K562 (cell line): ENCODE measurements around the gene PHLDB1. TPM values are rescaled to one million over a fixed set of nuclear protein-coding genes. Genes with fewer than 3 reads are reported as not detected.

Source experiments
- ATAC-seq: fragments of 200-7000 bp; cut with Tn5 transposase; 3 replicates; pipeline ENCODE4 v1.9.1; 2020; ENCODE audit warnings: moderate library complexity
- BruUV-seq: library from RNA; stranded (reverse); fragments of 400-500 nt; replicated peaks from 2 replicates; lab custom pipeline; 2021; lab: Mats Ljungman, UMichigan
- CTCF ChIA-PET: fragments of 300-600 bp; formaldehyde crosslinking; extraction: SDS; loops from one replicate; lab custom pipeline; 2021; ENCODE audit warnings: low intra/inter-chr PET ratio; lab: Yijun Ruan, JAX
- POLR2A ChIA-PET: fragments of 300-600, 350-650 bp; sonication (Branson Sonifier 250); formaldehyde crosslinking; extraction: SDS; loops from one replicate; lab custom pipeline; 2021; ENCODE audit warnings: antibody characterized with exemption, inconsistent platforms; lab: Yijun Ruan, JAX
- DNase-seq, 4 experiments: peaks; one replicate each; pipeline versions ENCODE4 v3.0.0 to v3.0.0-alpha.2; 2011 to 2018; ENCODE audit warnings: low spot score in 3 of 4, mixed read lengths in 3 of 4; ENCODE audit errors: extremely low read depth in 1 of 4
- FAIRE-seq: peaks from 2 replicates; lab custom pipeline; 2011; peaks lifted over from hg19 to GRCh38; lab: Jason Lieb, UNC
- H2AFZ ChIP-seq: 2 replicates; pipeline ENCODE4 v1.6.0; 2011; ENCODE audit warnings: low read depth, low read length, control low read depth, inconsistent platforms
- H3K27ac ChIP-seq: fragments of 200-600 bp; 3 replicates; pipeline ENCODE4 v1.8.0; 2011; ENCODE audit warnings: low read depth, mild to moderate bottlenecking, control low read depth, inconsistent platforms, low read length, moderate library complexity, mixed read lengths; ENCODE audit errors: extremely low read depth
- H3K27me3 ChIP-seq, 2 experiments: fragments of 300-600 bp in 1 of 2; 2 replicates in 1 of 2; 3 replicates in 1 of 2; pipeline versions ENCODE4 v1.6.0 to v1.8.0; 2011; ENCODE audit warnings: inconsistent platforms in 2 of 2, low read length in 2 of 2, mild to moderate bottlenecking in 1 of 2, mixed read lengths in 1 of 2, moderate library complexity in 1 of 2; ENCODE audit not compliant: control insufficient read depth in 2 of 2, insufficient read depth in 2 of 2
- H3K36me3 ChIP-seq: fragments of 300-600 bp; 3 replicates; pipeline ENCODE4 v1.8.0; 2011; ENCODE audit warnings: mild to moderate bottlenecking, low read length, inconsistent platforms; ENCODE audit not compliant: control insufficient read depth, insufficient read depth
- H3K4me1 ChIP-seq, 2 experiments: fragments of 200-600 bp in 1 of 2; replicated peaks in 1 of 2; 2 replicates in 1 of 2; 3 replicates in 1 of 2; pipeline versions ENCODE4 v1.5.1 to v1.8.0; 2011; ENCODE audit warnings: inconsistent platforms in 2 of 2, low read length in 2 of 2, mild to moderate bottlenecking in 1 of 2, mixed read lengths in 1 of 2, moderate library complexity in 1 of 2; ENCODE audit not compliant: control insufficient read depth in 2 of 2, insufficient read depth in 2 of 2
- H3K4me2 ChIP-seq: 2 replicates; pipeline ENCODE4 v1.6.1; 2011; ENCODE audit warnings: low read length, control low read depth, inconsistent platforms, mixed read lengths; ENCODE audit not compliant: insufficient read depth
- H3K4me3 ChIP-seq: fragments of 200-600 bp; sonication (generic), shearing (Covaris generic); 2 replicates; pipeline ENCODE4 v1.5.1; 2016; ENCODE audit warnings: control low read depth, inconsistent platforms
- H3K79me2 ChIP-seq: fragments of 200-600 bp; 3 replicates; pipeline ENCODE4 v1.8.0; 2011; ENCODE audit warnings: low read length, inconsistent platforms; ENCODE audit not compliant: control insufficient read depth, insufficient read depth
- H3K9ac ChIP-seq, 2 experiments: 2 replicates each; pipeline versions ENCODE4 v1.6.0 to v1.6.1; 2011; ENCODE audit warnings: low read depth in 2 of 2, low read length in 2 of 2, control low read depth in 1 of 2, inconsistent platforms in 1 of 2, mild to moderate bottlenecking in 1 of 2, mixed read lengths in 1 of 2; ENCODE audit not compliant: insufficient read depth in 1 of 2
- H3K9me1 ChIP-seq: one replicate; pipeline ENCODE4 v1.6.0; 2011; ENCODE audit warnings: inconsistent platforms, mild to moderate bottlenecking, low read length, moderate library complexity; ENCODE audit not compliant: control insufficient read depth, insufficient read depth
- H3K9me3 ChIP-seq: replicated peaks from 2 replicates; pipeline ENCODE4 v1.5.1; 2011; ENCODE audit warnings: low read depth, low read length, inconsistent platforms; ENCODE audit not compliant: control insufficient read depth, insufficient read depth
- H4K20me1 ChIP-seq: replicated peaks from 2 replicates; pipeline ENCODE4 v1.6.1; 2011; ENCODE audit warnings: low read length, inconsistent platforms, mixed read lengths; ENCODE audit not compliant: control insufficient read depth, insufficient read depth
- MXI1 ChIP-seq: IDR thresholded peaks from 2 replicates; pipeline ENCODE4 v1.6.1; 2011; ENCODE audit warnings: low read depth, mild to moderate bottlenecking, improper control_type of control experiment, low read length
- RERE ChIP-seq: sonication (generic); formaldehyde crosslinking; IDR thresholded peaks from 2 replicates; pipeline ENCODE4 v1.8.0; 2023; ENCODE audit warnings: missing genetic modification reagents, mild to moderate bottlenecking, borderline replicate concordance
- RUNX1 ChIP-seq: sonication (generic); IDR thresholded peaks from 2 replicates; pipeline ENCODE4 v1.6.1; 2016; ENCODE audit warnings: antibody characterized with exemption, low read depth
- TCF7L2 ChIP-seq: fragments of 150-350 bp; IDR thresholded peaks from 2 replicates; pipeline ENCODE4 v1.6.1; 2016; ENCODE audit warnings: low read depth, mild to moderate bottlenecking, low read length, moderate library complexity
- TFAM ChIP-seq: fragments of 250-450 bp; sonication (Bioruptor Pico); conservative IDR thresholded peaks from 2 replicates; pipeline ENCODE4 v1.5.0; 2021; ENCODE audit warnings: mild to moderate bottlenecking, moderate library complexity
- ZBTB40 ChIP-seq, 2 experiments: fragments of 450-650 bp in 1 of 2; sonication (generic) in 1 of 2; formaldehyde crosslinking in 1 of 2; IDR thresholded peaks; 2 replicates each; pipeline versions ENCODE4 v1.7.1 to v1.9.0; 2016 to 2022; ENCODE audit warnings: inconsistent platforms in 1 of 2, mild to moderate bottlenecking in 1 of 2, missing genetic modification reagents in 1 of 2
- ZBTB8A ChIP-seq: fragments of 450-650 bp; IDR thresholded peaks from 2 replicates; pipeline ENCODE4 v1.6.1; 2018; ENCODE audit warnings: mild to moderate bottlenecking, moderate library complexity; ENCODE audit not compliant: partially characterized antibody
- ZFPM2 ChIP-seq: fragments of 250-450 bp; sonication (Bioruptor Pico); IDR thresholded peaks from 2 replicates; pipeline ENCODE4 v1.5.1; 2022; ENCODE audit warnings: mild to moderate bottlenecking
- ZNF197 ChIP-seq: fragments of 200-800 bp; sonication (Bioruptor generic); IDR thresholded peaks from 2 replicates; pipeline ENCODE4 v1.6.1; 2016; ENCODE audit warnings: low read depth, missing genetic modification characterization, missing compliant biosample characterization
- WGBS: fragments of 100-300 bp; shearing (Covaris generic); methylation state at CpG from one replicate; pipeline ENCODE4 v1.1.6; 2016; ENCODE audit warnings: low coverage, mixed read lengths; ENCODE audit not compliant: insufficient coverage; ENCODE audit errors: missing lambda C conversion rate; 5-methylcytosine and 5-hydroxymethylcytosine counted together
- in situ Hi-C: fragments of 300-500 bp; cut with MboI; formaldehyde crosslinking; loops from 4 replicates; pipeline ENCODE4 v1.15.0; 2018; ENCODE audit warnings: inconsistent platforms, mixed read lengths
- intact Hi-C: fragments of 100-400 bp; cut with micrococcal nuclease; formaldehyde crosslinking; loops from 2 replicates; pipeline ENCODE4 v1.14.2; 2022
- polyA plus RNA-seq, 8 experiments: library from polyadenylated mRNA; depleted of rRNA in 4 of 8; stranded (reverse) in 5 of 8; unstranded in 3 of 8; fragments of >200 nt; fragmentation: Nextera tagmentation in 2 of 8; fragmentation: Illumina TruSeq in 1 of 8; extraction: Ambion mirVana in 2 of 8; extraction: Trizol in 1 of 8; gene quantifications; 2 replicates each; pipeline versions ENCODE4 v1.2.1 to v1.2.3, GENCODE V29; 2011 to 2014; ENCODE audit warnings: inconsistent platforms in 1 of 8, missing spikeins in 1 of 8
- total RNA-seq, 7 experiments: library from RNA; depleted of rRNA in 6 of 7; stranded (reverse); fragments of >200 nt in 6 of 7; fragmentation: Illumina TruSeq in 2 of 7; extraction: Trizol in 2 of 7; gene quantifications; 2 replicates each; pipeline versions ENCODE4 v1.2.1 to v1.2.3, GENCODE V29; 2011 to 2021; ENCODE audit warnings: low replicate concordance in 1 of 7

Gene PHLDB1
- total and polyA plus RNA-seq, 9 of the 15 experiments (the other 6 are each of a cell fraction or from before 2014, with no cell fraction given), result 2.0 to 28.7 (median 16.2) TPM

GRCh38 chr11:118706546-118706825 lies 99.1 kb downstream of the PHLDB1 start:
- Histone ChIP-seq H3K9me1 (no peaks in the 10 kb centered on the region), H3K4me3 (no peak overlapping the region), H3K9me3 (no peaks in the 10 kb centered on the region), H3K27me3 (no peaks in the 10 kb centered on the region), H2AFZ (no peak overlapping the region), H3K79me2 (no peaks in the 10 kb centered on the region), H3K4me2 (no peak overlapping the region), H3K27ac (no peak overlapping the region), H3K9ac (no peak overlapping the region), H4K20me1 (no peaks in the 10 kb centered on the region), H3K36me3 (no peaks in the 10 kb centered on the region), H3K4me1 (peaks cover 5 to 8% of the 10 kb centered on the region in 2 experiments; a peak in 3 of 5 replicates)
- no TSS peak for BruUV-seq
- ChIA-PET CTCF (no interaction called here), POLR2A (no interaction called here)
- in situ Hi-C loops, result no loop called here
- ATAC-seq, result no peak
- intact Hi-C loops, result no loop called here
- 52% methylated on average over 7 of the region's 7 CpGs for WGBS
- DNase-seq, result no peak
- FAIRE-seq, result no peak
- TF ChIP-seq ZBTB8A (no peak), ZFPM2 (no peak), TFAM (CRISPR knock-in tag) (no peak), ZNF197 (CRISPR knock-in tag) (no peak), TCF7L2 (no peak), ZBTB40 (IDR thresholded peaks at IDR 0.05) (no peak), ZBTB40 (CRISPR knock-in tag; IDR thresholded peaks at IDR 0.05) (no peak), MXI1 (no peak), RUNX1 (no peak), RERE (CRISPR knock-in tag) (no peak)
